H9 (cell line): ENCODE measurements around the gene ATP8B4. TPM values are rescaled to one million over a fixed set of nuclear protein-coding genes. Genes with fewer than 3 reads are reported as not detected.

Experiments
- DNase-seq: peaks from one replicate; pipeline ENCODE4 v3.0.0-alpha.2; 2017
- H2AFZ ChIP-seq: one replicate; pipeline ENCODE4 v1.6.1; 2013; ENCODE audit warnings: mild to moderate bottlenecking, low read length, control low read depth, moderate library complexity
- H2AK5ac ChIP-seq: 2 replicates; pipeline ENCODE4 v1.6.1; 2013; ENCODE audit warnings: low read length, control low read depth, mixed read lengths; ENCODE audit not compliant: insufficient read length
- H2BK120ac ChIP-seq: one replicate; pipeline ENCODE4 v1.6.1; 2013; ENCODE audit warnings: low read depth, mild to moderate bottlenecking, low read length, control low read depth, inconsistent platforms; ENCODE audit not compliant: poor library complexity, severe bottlenecking
- H2BK12ac ChIP-seq: 2 replicates; pipeline ENCODE4 v1.6.1; 2013; ENCODE audit warnings: low read length, control low read depth, mixed read lengths, low read depth; ENCODE audit not compliant: insufficient read length
- H2BK15ac ChIP-seq: 2 replicates; pipeline ENCODE4 v1.6.1; 2013; ENCODE audit warnings: low read depth, low read length, control low read depth
- H2BK20ac ChIP-seq: one replicate; pipeline ENCODE4 v1.6.1; 2013; ENCODE audit warnings: low read depth, mild to moderate bottlenecking, low read length, control low read depth, inconsistent platforms; ENCODE audit not compliant: poor library complexity, severe bottlenecking
- H2BK5ac ChIP-seq: 2 replicates; pipeline ENCODE4 v1.6.1; 2013; ENCODE audit warnings: low read length, control low read depth, mixed read lengths; ENCODE audit not compliant: insufficient read length
- H3K14ac ChIP-seq: 2 replicates; pipeline ENCODE4 v1.6.1; 2013; ENCODE audit warnings: low read length, control low read depth; ENCODE audit not compliant: insufficient read depth
- H3K18ac ChIP-seq: 2 replicates; pipeline ENCODE4 v1.6.1; 2013; ENCODE audit warnings: low read depth, mild to moderate bottlenecking, mixed read lengths, low read length, control low read depth; ENCODE audit not compliant: insufficient read length
- H3K23ac ChIP-seq: 2 replicates; pipeline ENCODE4 v1.6.1; 2013; ENCODE audit warnings: low read length, control low read depth, mixed read lengths, low read depth; ENCODE audit not compliant: insufficient read length
- H3K23me2 ChIP-seq: 2 replicates; pipeline ENCODE4 v1.6.1; 2013; ENCODE audit warnings: low read depth, mild to moderate bottlenecking, mixed read lengths, low read length, control low read depth; ENCODE audit not compliant: insufficient read length, poor library complexity, severe bottlenecking
- H3K27ac ChIP-seq: 2 replicates; pipeline ENCODE4 v1.5.1; 2013; ENCODE audit warnings: low read length, control low read depth, mixed read lengths, low read depth; ENCODE audit not compliant: insufficient read length
- H3K27me3 ChIP-seq: 2 replicates; pipeline ENCODE4 v1.6.1; 2013; ENCODE audit warnings: low read length, control low read depth, inconsistent platforms; ENCODE audit not compliant: insufficient read depth
- H3K4ac ChIP-seq: 2 replicates; pipeline ENCODE4 v1.6.1; 2013; ENCODE audit warnings: low read depth, mild to moderate bottlenecking, control low read depth, inconsistent platforms, low read length, moderate library complexity
- H3K4me1 ChIP-seq: 2 replicates; pipeline ENCODE4 v1.6.1; 2013; ENCODE audit warnings: low read length, control low read depth, inconsistent platforms; ENCODE audit not compliant: insufficient read depth
- H3K4me2 ChIP-seq: 2 replicates; pipeline ENCODE4 v1.6.1; 2013; ENCODE audit warnings: low read length, control low read depth, mixed read lengths; ENCODE audit not compliant: insufficient read length, insufficient read depth
- H3K56ac ChIP-seq: 2 replicates; pipeline ENCODE4 v1.6.1; 2013; ENCODE audit warnings: low read depth, mild to moderate bottlenecking, mixed read lengths, low read length, control low read depth; ENCODE audit not compliant: insufficient read length
- H3K79me1 ChIP-seq: 2 replicates; pipeline ENCODE4 v1.6.1; 2013; ENCODE audit warnings: low read depth, mild to moderate bottlenecking, moderate library complexity, low read length, control low read depth, inconsistent platforms; ENCODE audit not compliant: insufficient read depth, poor library complexity, severe bottlenecking
- H3K79me2 ChIP-seq: 2 replicates; pipeline ENCODE4 v1.6.1; 2013; ENCODE audit warnings: low read length, control low read depth, inconsistent platforms; ENCODE audit not compliant: insufficient read depth
- H3K9ac ChIP-seq: 2 replicates; pipeline ENCODE4 v1.6.1; 2013; ENCODE audit warnings: low read length, control low read depth, mixed read lengths; ENCODE audit not compliant: insufficient read length; ENCODE audit errors: extremely low read depth
- H3K9me3 ChIP-seq: one replicate; pipeline ENCODE4 v1.6.1; 2013; ENCODE audit warnings: low read depth, low read length, inconsistent platforms; ENCODE audit not compliant: control insufficient read depth
- H3T11ph ChIP-seq: one replicate; pipeline ENCODE4 v1.6.1; 2013; ENCODE audit warnings: mild to moderate bottlenecking, low read length, control low read depth, inconsistent platforms
- H4K20me1 ChIP-seq: one replicate; pipeline ENCODE4 v1.6.1; 2013; ENCODE audit not compliant: control insufficient read depth, insufficient read length, insufficient read depth
- H4K5ac ChIP-seq: 2 replicates; pipeline ENCODE4 v1.6.1; 2013; ENCODE audit warnings: low read depth, mild to moderate bottlenecking, mixed read lengths, low read length, control low read depth; ENCODE audit not compliant: insufficient read length
- H4K8ac ChIP-seq: replicated peaks from 2 replicates; pipeline ENCODE4 v1.6.1; 2013; ENCODE audit warnings: low read length, control low read depth, mixed read lengths, low read depth; ENCODE audit not compliant: insufficient read length
- H4K91ac ChIP-seq: 2 replicates; pipeline ENCODE4 v1.6.1; 2013; ENCODE audit warnings: low read depth, mild to moderate bottlenecking, moderate library complexity, mixed read lengths, low read length, control low read depth; ENCODE audit not compliant: insufficient read length
- H3K27ac Mint-ChIP-seq, 3 experiments: 2 replicates in 2 of 3; 3 replicates in 1 of 3; pipeline ENCODE4 v1.8.0; 2020 to 2021; ENCODE audit warnings: mixed read lengths in 3 of 3, mild to moderate bottlenecking in 1 of 3, moderate library complexity in 1 of 3
- H3K27me3 Mint-ChIP-seq: 2 replicates; pipeline ENCODE4 v1.8.0; 2021; ENCODE audit warnings: low read depth, mild to moderate bottlenecking, moderate library complexity, mixed read lengths
- H3K36me3 Mint-ChIP-seq, 3 experiments: 2 replicates in 2 of 3; 3 replicates in 1 of 3; pipeline ENCODE4 v1.8.0; 2020 to 2021; ENCODE audit warnings: low read depth in 3 of 3, mixed read lengths in 3 of 3; ENCODE audit not compliant: insufficient read depth in 1 of 3
- H3K4me1 Mint-ChIP-seq, 2 experiments: 2 replicates each; pipeline ENCODE4 v1.8.0; 2020; ENCODE audit warnings: mixed read lengths in 2 of 2
- H3K4me3 Mint-ChIP-seq, 2 experiments: 2 replicates in 1 of 2; 3 replicates in 1 of 2; pipeline ENCODE4 v1.8.0; 2020 to 2021; ENCODE audit warnings: mild to moderate bottlenecking in 2 of 2, mixed read lengths in 2 of 2, moderate library complexity in 1 of 2
- H3K9me3 Mint-ChIP-seq, 2 experiments: 2 replicates in 1 of 2; 3 replicates in 1 of 2; pipeline ENCODE4 v1.8.0; 2020; ENCODE audit warnings: mild to moderate bottlenecking in 2 of 2, mixed read lengths in 2 of 2, moderate library complexity in 1 of 2
- WGBS: extraction: QIAGEN DNeasy Blood & Tissue Kit; methylation state at CpG from one replicate; pipeline ENCODE4 v1.1.7; 2013; ENCODE audit warnings: missing lambda C conversion rate, low lambda C conversion rate, mixed read lengths; ENCODE audit not compliant: insufficient read length; ENCODE audit errors: extremely low coverage; 5-methylcytosine and 5-hydroxymethylcytosine counted together
- total RNA-seq: library from RNA; stranded (reverse); gene quantifications from 2 replicates; pipeline ENCODE4 v1.2.1, GENCODE V29; 2021
- TF ChIP-seq, protein P1 (sequence below): fragments of 200-600 bp; sonication (generic); conservative IDR thresholded peaks from 3 replicates; pipeline ENCODE4 v1.8.0; 2021; ENCODE audit warnings: antibody characterized with exemption, mild to moderate bottlenecking

The ATP8B4 gene
- total RNA-seq, 1 experiment from 2014 or later = 0.52 TPM

DNA sequence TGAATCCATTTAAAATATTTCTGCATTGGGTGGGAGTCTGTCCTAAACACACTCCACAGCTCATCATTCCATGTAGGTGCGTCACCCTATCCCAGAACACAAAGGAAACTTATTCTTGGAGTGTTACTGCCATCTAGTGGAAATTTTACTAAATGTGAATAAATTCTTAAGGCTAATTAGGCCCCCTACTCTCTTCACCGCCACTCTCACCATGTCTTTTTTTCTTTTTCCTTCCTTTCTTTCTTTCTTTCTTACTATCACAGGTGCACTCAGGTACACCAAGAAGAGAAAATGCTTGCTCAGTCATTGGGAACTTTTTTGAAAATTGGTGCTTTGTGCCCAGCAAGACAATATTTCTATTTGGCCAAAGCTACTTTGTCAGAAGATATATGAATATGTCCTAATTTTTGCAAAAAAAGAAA, 26.4 kb upstream of the ATP8B4 start:
- no peak overlapping the region for H3K4me2 ChIP-seq
- H3K79me1 ChIP-seq = no peaks in the 10 kb centered on the region
- H3K27me3 ChIP-seq = no peaks in the 10 kb centered on the region
- H3K4me1 ChIP-seq = no peaks in the 10 kb centered on the region
- Mint-ChIP-seq H3K27me3 (no peaks in the 10 kb centered on the region), H3K27ac (no peak overlapping the region), H3K4me1 (peaks cover 9 to 10% of the 10 kb centered on the region in 2 experiments), H3K36me3 (no peaks in the 10 kb centered on the region), H3K9me3 (no peaks in the 10 kb centered on the region), H3K4me3 (no peak overlapping the region)
- no peak overlapping the region for H3K14ac ChIP-seq
- no peak for DNase-seq
- H3K9ac ChIP-seq = no peak overlapping the region
- H3K79me2 ChIP-seq = no peaks in the 10 kb centered on the region
- no peak overlapping the region for H2AK5ac ChIP-seq
- H3K23ac ChIP-seq = no peak overlapping the region
- H4K8ac ChIP-seq = no peak overlapping the region
- no peak overlapping the region for H3K4ac ChIP-seq
- no peak overlapping the region for H2AFZ ChIP-seq
- H2BK5ac ChIP-seq = no peak overlapping the region
- no peak overlapping the region for H2BK15ac ChIP-seq
- H4K20me1 ChIP-seq = no peaks in the 10 kb centered on the region
- no CpG with 5 or more reads among the region's 2 CpGs for WGBS
- no peak overlapping the region for H2BK120ac ChIP-seq
- no peak overlapping the region for H4K91ac ChIP-seq
- H3K27ac ChIP-seq = no peak overlapping the region
- TF ChIP-seq, protein P1, sequence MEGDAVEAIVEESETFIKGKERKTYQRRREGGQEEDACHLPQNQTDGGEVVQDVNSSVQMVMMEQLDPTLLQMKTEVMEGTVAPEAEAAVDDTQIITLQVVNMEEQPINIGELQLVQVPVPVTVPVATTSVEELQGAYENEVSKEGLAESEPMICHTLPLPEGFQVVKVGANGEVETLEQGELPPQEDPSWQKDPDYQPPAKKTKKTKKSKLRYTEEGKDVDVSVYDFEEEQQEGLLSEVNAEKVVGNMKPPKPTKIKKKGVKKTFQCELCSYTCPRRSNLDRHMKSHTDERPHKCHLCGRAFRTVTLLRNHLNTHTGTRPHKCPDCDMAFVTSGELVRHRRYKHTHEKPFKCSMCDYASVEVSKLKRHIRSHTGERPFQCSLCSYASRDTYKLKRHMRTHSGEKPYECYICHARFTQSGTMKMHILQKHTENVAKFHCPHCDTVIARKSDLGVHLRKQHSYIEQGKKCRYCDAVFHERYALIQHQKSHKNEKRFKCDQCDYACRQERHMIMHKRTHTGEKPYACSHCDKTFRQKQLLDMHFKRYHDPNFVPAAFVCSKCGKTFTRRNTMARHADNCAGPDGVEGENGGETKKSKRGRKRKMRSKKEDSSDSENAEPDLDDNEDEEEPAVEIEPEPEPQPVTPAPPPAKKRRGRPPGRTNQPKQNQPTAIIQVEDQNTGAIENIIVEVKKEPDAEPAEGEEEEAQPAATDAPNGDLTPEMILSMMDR = peak; percentile 74
- no peaks in the 10 kb centered on the region for H3K9me3 ChIP-seq
- no peak overlapping the region for H3T11ph ChIP-seq
- no peak overlapping the region for H3K56ac ChIP-seq
- H4K5ac ChIP-seq = no peak overlapping the region
- no peaks in the 10 kb centered on the region for H3K23me2 ChIP-seq
- H2BK20ac ChIP-seq = no peak overlapping the region
- no peak overlapping the region for H2BK12ac ChIP-seq
- H3K18ac ChIP-seq = no peak overlapping the region
